Embryonic facial prominence (tissue), 1 donor: ENCODE results near the gene COX4I2.

Source experiments
- DNase-seq: peaks from one replicate; pipeline ENCODE4 v3.0.0-alpha.2; 2016; ENCODE audit errors: extremely low spot score

Gene COX4I2

DNA sequence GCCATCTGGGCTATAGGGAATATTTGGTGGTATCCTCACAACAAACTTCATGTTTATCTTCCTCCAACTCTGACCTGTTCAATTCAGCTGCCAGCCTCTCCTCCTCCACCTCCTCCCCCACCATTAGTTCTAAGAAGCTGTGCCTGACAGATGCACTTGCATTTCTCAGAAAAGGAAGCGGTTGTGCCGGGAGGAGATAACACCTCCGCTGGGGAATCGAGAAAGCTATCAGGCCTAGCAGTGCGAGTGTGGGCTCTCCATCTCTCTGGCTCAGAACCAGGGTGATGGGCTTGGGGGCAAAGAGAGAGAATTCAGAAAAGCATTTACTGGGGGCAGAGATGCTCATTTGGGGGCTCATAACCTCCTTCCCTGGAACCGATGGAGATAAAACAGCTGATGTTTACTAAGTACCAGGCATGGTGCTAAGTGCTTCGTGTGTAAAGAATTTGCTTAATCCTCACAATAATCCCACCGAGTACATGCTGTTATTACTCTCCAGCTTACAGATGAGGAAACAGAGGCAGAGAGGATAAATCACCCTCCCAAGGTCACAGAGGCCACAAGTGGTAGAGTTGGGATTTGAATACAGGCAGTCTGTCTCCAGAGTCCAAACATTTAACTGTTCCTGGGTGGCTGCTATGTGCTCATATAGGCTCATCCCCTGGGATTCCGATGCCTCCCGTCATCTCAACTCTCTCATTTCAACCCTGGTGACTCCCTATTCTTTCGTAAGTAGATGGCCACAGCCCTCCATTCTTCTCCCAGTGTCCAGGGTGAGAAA, 38.3 kb downstream of the COX4I2 start:
- no peak for DNase-seq

DNA sequence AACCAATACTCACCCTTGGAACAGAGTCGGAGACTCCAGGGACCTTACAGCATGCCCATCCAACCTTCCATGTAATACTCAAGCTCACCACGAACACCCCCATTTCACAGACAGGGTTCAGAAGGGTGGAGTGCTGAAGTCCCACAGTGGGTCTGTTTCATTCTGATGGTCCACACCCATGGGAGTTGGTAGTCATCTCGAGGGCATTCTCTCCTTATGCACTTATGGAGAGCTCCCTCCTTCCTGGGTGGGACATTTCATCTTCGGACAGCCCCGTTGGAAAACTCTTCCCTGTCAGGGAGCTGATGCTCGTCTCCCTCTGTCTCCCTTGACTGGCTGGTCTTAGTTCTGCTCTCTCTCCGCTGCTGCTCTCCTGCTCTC, 38.9 kb downstream of the COX4I2 start:
- no peak for DNase-seq

DNA sequence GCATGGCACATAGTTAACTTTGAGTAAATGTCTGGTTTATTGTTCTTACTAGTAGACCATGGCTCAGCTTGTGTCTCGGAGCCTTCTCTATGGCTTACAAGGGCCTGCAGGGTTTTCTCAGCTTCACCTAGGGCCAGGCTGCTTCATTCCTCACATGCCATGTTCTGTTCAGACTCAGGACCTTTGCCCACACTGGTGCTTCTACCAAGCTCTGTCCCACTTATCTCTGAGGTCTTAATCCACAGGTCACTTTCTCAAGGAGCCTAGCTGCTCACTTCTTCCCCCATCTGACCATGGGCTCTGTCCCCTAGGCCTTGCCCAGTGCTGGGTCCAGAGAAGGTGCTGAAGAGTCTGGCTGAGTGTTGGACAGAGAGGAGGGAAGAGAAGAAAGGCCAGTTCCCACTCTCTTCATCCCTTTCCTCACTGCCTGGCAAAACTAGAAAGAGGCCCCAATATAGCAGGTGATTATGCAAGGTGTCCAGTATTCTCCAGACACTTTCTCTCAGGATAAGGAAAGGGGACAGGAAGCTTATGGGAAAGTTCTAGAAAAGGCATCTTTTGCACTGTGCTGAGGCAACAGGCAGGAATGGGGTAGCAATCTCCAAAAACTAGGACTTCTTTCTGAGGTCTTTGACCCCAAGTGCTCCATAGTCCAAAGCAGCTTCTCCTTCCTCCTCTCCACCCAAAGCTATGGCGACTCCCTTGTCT, 40.0 kb downstream of the COX4I2 start:
- no peak for DNase-seq

DNA sequence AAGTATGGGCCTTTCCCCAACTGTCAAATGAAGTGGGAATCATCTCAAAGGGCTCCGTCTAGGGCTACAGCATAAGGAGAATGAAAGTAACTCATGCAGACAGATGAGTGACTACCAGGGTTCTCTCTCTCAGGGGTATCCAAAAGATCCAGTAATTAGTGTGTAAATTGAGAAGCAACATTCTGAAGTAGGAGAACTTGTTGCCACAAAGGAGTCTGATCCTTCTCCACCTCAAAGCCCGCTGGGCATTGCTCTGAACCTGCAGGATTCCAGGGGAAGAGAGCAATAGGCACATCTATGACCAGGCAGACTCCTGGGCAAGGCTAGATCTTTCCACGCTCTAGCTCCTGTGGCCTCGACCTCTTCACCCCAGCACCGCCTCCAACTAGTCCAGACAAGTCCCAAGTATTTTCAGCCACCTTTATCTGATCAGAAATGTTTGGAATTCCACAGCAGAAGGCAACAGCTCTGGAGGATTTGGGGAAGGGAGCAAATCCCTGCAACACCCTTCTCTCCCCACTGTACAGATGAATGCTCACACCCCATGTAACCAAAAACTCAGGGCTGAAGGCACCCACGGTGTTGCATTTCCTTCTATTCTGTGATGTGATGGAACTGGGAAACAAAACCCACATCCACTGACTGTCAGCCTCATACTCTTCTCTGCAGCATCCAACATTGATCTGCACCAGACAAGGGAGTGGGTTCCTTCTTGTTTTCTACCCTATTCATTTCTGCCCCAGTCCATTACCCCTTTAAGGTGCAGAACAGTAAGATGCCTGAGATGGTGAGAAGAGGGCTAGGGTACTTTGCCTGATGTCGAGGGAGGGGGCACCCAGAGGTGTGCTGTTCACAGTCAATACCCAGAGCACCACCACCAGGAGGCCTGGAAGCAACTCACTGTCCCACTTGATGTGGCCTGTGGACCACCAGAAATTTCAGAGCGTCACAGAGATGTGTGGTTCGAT, 41.0 kb downstream of the COX4I2 start:
- DNase-seq = no peak

- DNase-seq = no peak
These were observed 41.9 kb downstream of the COX4I2 start for GRCh38 chr20:31679357-31680285.

GRCh38 chr20:31680286-31681127, 42.8 kb downstream of the COX4I2 start:
- no peak for DNase-seq

GRCh38 chr20:31681128-31681727, 43.5 kb downstream of the COX4I2 start:
- DNase-seq = no peak

DNA sequence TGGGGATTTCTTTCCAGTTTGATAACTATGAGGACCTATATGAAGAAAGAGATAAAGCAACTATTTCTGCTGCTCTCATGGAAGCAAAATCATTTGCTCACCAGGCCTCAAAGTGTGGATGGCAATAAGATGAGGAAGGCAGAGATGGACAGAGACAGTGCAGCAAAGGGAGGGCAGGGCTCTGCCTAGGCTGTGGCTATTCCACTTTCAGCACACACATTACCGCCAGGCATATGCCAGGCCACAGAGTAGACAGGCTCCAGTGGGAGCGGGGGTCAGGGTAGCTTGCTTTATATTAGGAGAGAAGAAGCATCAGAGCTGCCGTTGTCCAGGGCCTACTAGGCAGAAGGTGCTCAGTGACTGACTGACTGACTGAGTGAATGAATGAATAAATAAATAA, 44.1 kb downstream of the COX4I2 start:
- no peak for DNase-seq

GRCh38 chr20:31682352-31682751, 44.6 kb downstream of the COX4I2 start:
- no peak for DNase-seq

GRCh38 chr20:31682927-31683326, 45.2 kb downstream of the COX4I2 start:
- no peak for DNase-seq

DNA sequence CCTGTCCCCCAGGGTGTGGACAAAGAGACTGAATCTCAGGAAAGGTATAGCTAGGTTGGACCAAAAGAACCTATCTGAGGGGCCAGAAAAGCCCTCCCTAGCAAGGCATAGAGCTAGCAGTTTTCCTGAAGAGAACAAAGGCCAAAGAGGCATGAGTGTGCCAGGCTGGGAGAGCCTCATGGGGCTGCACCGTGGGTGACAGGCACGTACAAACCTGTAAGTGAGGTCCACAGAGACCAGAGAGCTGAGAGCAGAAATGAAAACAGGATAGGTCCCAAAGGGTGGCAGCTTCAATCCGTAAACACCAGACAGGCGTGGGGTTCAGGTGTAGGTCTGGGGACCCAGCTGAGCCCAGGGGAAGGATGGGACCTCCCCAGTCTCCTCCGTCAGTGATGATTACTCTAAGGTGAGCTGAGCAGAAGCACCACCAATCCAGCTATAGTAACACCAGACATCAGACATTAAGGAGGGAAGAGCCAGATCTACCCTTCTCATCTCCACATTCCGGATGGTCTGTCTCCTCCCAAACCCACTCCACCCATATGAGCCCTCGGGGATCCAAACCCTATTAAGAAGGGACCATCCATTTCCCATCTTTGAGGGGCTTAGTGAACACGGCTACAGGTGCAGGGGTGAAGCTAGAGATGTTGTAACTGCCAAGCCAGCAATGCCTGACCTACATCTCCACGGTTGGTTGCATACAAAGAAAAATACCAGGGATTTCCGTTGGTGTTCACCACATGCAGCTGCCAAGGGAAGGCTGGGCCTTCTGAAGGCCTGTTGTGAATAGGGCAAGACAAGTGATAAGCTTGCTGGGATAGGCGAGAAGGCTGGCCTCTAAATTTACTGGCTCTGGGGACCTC, 46.7 kb downstream of the COX4I2 start:
- DNase-seq = no peak

- no peak for DNase-seq
These were observed 48.3 kb downstream of the COX4I2 start for GRCh38 chr20:31685853-31686643.

GRCh38 chr20:31687777-31688176, 50.1 kb downstream of the COX4I2 start:
- DNase-seq = no peak

- DNase-seq = no peak
These were observed 51.4 kb downstream of the COX4I2 start for GRCh38 chr20:31689141-31689540.

DNA sequence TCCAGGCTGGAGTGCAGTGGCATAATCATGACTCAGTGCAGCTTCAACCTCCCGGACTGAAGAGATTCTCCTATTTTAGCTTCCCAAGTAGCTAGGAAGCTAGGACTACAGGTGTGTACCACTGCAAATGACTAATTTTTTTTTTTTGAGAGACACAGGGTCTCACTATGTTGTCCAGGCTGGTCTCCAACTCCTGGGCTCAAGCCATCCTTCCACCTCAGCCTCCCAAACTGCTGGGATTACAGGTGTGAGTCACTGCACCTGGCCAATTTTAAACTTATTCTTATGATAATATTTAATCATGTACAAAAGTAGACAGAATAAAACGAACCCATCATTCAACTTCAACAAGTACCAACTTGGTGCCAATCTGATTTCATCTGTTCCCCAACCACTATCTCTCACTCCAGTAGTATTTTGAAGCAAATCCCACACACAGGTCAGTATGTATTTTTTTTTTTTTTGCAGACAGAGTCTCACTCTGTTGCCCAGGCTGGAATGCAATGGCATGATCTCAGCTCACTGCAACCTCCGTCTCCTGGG, 52.5 kb downstream of the COX4I2 start:
- no peak for DNase-seq

- no peak for DNase-seq
These were observed 54.0 kb downstream of the COX4I2 start for GRCh38 chr20:31691646-31692275.

DNA sequence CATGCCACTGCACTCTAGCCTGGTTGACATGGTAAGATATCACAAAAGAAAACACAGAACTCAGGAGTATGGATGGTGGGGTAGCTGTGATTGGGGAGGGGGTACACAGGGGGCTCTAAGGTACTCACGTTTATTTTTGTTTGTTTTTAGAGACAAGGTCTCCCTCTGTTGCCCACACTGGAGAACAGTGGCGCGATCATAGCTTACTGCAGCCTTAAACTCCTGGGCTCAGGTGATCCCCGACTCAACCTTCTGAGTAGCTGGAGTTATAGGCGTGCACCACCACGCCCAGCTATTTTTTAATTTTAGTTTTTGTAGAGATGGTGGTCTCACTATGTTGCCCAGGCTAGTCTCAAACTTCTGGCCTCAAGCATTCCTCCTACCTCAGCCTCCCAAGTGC, 55.7 kb downstream of the COX4I2 start:
- DNase-seq = no peak
